T-helper 17 cell (primary cell): Measurements from ENCODE around the gene POLN. TPM values are rescaled to one million over a fixed set of nuclear protein-coding genes. Genes with fewer than 3 reads are reported as not detected.

Source experiments
- ATAC-seq: fragments of 150-1000 bp; cut with Tn5 transposase; 2 replicates; pipeline ENCODE4 v1.10.0; 2021; ENCODE audit warnings: mild to moderate bottlenecking, moderate library complexity
- DNase-seq, 3 donors: peaks; one replicate each; pipeline versions ENCODE4 v3.0.0 to v3.0.0-alpha.2; 2020 to 2021
- H3K9me3 ChIP-seq: one replicate; pipeline ENCODE4 v1.7.0; 2013; ENCODE audit warnings: low read length, mild to moderate bottlenecking; ENCODE audit not compliant: control insufficient read depth, poor library complexity, severe bottlenecking
- H3K27ac Mint-ChIP-seq: one replicate; pipeline ENCODE4 v1.8.0; 2022; ENCODE audit warnings: mild to moderate bottlenecking, moderate library complexity, mixed read lengths
- H3K27me3 Mint-ChIP-seq: one replicate; pipeline ENCODE4 v1.8.0; 2022; ENCODE audit warnings: mixed read lengths
- H3K36me3 Mint-ChIP-seq: one replicate; pipeline ENCODE4 v1.8.0; 2022; ENCODE audit warnings: low read depth, mixed read lengths
- H3K4me1 Mint-ChIP-seq: one replicate; pipeline ENCODE4 v1.8.0; 2022; ENCODE audit warnings: mild to moderate bottlenecking, mixed read lengths
- H3K4me3 Mint-ChIP-seq: one replicate; pipeline ENCODE4 v1.8.0; 2022; ENCODE audit warnings: mild to moderate bottlenecking, moderate library complexity, mixed read lengths
- total RNA-seq, 4 donors: library from RNA in 2 of 4; stranded (reverse) in 2 of 4; gene quantifications; one replicate each; pipeline ENCODE4 v1.2.3 and lab custom pipeline; 2022 to 2026

The POLN gene
- total RNA-seq, 2 donors from 2014 or later: 2.8 to 3.9 TPM

DNA sequence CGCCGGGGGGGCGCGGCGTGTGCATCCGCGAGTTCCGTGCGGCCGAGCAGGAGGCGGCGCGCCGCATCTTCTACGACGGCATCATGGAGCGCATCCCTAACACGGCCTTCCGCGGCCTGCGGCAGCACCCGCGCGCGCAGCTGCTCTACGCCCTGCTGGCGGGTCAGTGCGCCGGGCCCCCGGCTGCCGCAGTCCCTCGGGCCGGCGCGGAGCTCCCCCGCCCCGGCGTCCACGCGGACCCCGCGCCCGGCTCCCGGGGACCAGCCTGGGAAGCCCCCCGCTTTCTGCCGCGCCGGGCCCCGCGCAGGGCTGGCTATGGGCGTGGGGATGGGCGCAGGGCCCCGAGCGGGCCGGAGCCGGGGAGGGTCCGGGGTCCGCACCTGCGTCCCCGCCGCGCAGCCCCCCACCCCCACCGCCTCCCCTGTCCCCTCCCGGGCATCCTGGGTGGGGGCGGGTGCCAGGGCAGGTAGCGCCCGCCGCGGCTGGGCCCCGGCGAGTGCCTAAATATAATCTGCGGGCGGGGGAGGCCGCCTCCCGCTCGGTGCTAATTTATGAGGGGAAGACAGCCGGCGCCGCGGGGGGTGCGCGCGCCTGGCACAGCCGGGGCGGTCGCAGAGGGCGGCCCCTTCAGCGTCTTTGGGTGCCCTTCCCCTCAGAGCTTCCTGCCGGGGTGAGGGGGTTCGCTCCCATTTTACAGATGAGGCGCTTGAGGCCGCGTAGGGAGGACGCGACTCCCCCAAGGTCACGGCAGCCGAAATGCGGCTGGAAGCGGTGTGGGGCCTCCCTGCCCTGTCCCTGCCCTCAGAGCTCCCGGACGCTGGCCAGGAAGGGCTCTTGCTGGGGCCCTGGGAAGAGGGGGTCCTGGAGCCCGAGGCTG, 182.0 kb downstream of the POLN start:
- DNase-seq (no peak), ATAC-seq (peak; percentile 43)
- no peak overlapping the region for H3K27ac Mint-ChIP-seq
- H3K36me3 Mint-ChIP-seq: peaks cover 5% of the 10 kb centered on the region
- H3K4me1 Mint-ChIP-seq: peaks cover 3% of the 10 kb centered on the region
- peaks cover 39% of the 10 kb centered on the region for H3K27me3 Mint-ChIP-seq
- no peaks in the 10 kb centered on the region for H3K9me3 ChIP-seq
- H3K4me3 Mint-ChIP-seq: peak overlapping the region; percentile 36

- peak; percentile 62 for ATAC-seq
- Mint-ChIP-seq H3K27me3 (peaks cover 40% of the 10 kb centered on the region), H3K4me3 (peak within 1 kb of the TSS; percentile 36), H3K27ac (no peak within 1 kb of the TSS), H3K36me3 (peaks cover 2% of the 10 kb centered on the region), H3K4me1 (peaks cover 3% of the 10 kb centered on the region)
- H3K9me3 ChIP-seq: no peaks in the 10 kb centered on the region
- DNase-seq: no peak
Observed at GRCh38 chr4:2059046-2059725, 182.7 kb downstream of the POLN start, which contains the start of gene NAT8L. TSS of gene NAT8L (plus strand) at chr4:2059327. CDS start at chr4:2059512, 185 bp downstream.

DNA sequence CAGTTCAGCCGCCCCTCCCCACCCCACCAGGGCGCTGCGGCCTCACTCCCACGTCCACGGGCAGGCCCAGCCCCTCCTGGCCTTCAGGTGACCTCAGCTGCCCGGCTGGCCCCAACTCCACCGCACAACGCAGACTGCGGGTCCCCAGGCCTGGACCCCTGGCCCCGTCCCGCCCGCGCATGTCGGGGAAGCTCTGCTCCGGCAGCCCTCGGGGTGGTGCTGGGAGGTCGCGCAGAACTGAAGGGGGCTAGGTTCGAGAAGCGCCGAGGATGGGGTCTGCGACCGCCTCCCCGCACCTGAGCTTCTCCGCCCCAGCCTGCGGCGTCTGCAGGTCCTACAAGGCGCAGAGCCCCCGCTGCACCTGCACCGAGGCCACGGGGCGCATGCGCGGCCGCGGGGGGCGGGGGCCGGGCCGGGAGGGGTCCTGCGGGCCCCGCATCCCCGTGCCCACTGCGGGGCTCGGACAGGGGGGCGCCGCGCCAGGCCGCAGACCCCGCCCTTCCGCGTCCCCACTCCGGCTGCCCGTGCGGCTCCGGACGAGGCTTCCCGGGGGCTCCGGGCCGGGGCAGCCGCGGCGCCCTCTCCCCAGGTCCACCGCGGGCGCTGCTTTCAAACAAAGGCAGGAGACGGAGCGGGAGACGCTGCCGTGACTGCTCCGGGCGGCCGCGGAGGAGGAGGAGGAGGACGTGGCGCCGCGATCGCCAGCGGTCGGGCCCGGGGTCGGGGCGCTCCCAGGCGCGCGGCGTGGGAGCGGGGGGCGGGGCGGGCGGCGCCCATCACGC, 183.5 kb downstream of the POLN start:
- peaks cover 2% of the 10 kb centered on the region for H3K36me3 Mint-ChIP-seq
- no peak overlapping the region for H3K27ac Mint-ChIP-seq
- H3K27me3 Mint-ChIP-seq: peaks cover 44% of the 10 kb centered on the region
- ATAC-seq (no peak), DNase-seq (no peak)
- peaks cover 3% of the 10 kb centered on the region for H3K4me1 Mint-ChIP-seq
- no peaks in the 10 kb centered on the region for H3K9me3 ChIP-seq
- peak overlapping the region; percentile 31 for H3K4me3 Mint-ChIP-seq

DNA sequence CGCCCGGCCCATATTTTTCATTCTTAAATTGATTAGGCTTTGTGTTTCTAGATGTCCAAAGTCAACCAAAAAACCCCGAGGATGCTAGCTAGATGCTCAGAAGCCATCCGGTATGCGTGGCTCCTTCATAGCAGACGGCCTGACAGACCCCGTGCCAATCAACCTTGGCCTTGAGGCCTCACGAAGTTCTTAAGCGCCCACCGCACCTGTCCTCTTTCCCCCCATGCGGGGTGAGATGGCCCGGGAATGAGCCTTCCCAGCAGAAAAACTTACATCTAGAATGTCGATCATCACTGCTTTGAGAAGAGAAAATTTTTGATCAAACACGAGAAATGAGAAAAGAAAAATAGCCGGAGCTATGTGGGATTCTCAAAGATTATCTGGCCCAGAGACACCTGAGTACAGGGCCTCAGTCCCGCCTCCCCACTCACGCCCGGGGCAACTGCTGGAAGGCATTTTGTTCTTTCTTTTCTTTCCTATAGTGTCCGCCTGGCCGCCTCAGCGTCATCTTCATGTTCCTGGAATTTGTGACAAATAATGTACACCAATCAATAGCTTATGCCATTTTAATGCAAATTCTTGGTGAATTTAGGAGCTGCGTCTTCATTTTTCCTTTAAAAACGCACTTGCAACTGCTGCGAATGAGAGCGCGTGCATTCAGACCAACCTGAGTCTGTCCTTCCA, 184.4 kb downstream of the POLN start:
- peaks cover 3% of the 10 kb centered on the region for H3K4me1 Mint-ChIP-seq
- DNase-seq: no peak
- H3K27ac Mint-ChIP-seq: no peak overlapping the region
- H3K9me3 ChIP-seq: no peaks in the 10 kb centered on the region
- H3K36me3 Mint-ChIP-seq: peaks cover 2% of the 10 kb centered on the region
- peaks cover 47% of the 10 kb centered on the region for H3K27me3 Mint-ChIP-seq
- H3K4me3 Mint-ChIP-seq: peak overlapping the region; percentile 53
- ATAC-seq: no peak

- Mint-ChIP-seq H3K4me3 (no peak overlapping the region), H3K27ac (no peak overlapping the region), H3K4me1 (peaks cover 3% of the 10 kb centered on the region), H3K36me3 (peaks cover 2% of the 10 kb centered on the region), H3K27me3 (peaks cover 52% of the 10 kb centered on the region)
- DNase-seq (no peak), ATAC-seq (no peak)
- no peaks in the 10 kb centered on the region for H3K9me3 ChIP-seq
Observed at GRCh38 chr4:2054217-2054616, 187.7 kb downstream of the POLN start.

- Mint-ChIP-seq H3K4me3 (no peak overlapping the region), H3K27ac (no peak overlapping the region), H3K4me1 (peaks cover 2% of the 10 kb centered on the region), H3K27me3 (peaks cover 44% of the 10 kb centered on the region), H3K36me3 (peaks cover 2% of the 10 kb centered on the region)
- ATAC-seq (no peak), DNase-seq (no peak)
- H3K9me3 ChIP-seq: no peaks in the 10 kb centered on the region
Observed at GRCh38 chr4:2051086-2051485, 190.8 kb downstream of the POLN start.

DNA sequence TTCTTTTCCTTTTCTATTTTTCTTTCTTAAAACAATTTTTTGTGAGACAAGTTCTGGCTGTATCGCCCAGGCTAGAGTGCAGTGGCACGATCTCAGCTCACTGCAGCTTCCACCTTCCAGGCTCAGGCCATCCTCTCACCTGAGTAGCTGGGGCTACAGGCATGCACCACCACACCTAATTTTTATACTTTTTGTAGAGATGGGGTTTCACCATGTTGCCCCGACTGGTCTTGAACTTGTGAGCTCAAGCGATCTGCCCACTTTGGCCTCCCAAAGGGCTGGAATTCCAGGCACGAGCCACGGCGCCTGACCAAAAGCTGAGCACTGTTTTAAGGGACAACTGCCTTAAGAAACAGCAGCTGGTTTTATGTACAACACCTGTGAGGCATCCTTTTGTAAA, 192.1 kb downstream of the POLN start:
- Mint-ChIP-seq H3K27me3 (peaks cover 41% of the 10 kb centered on the region), H3K4me1 (peaks cover 8% of the 10 kb centered on the region), H3K27ac (no peak overlapping the region), H3K4me3 (no peak overlapping the region), H3K36me3 (peaks cover 2% of the 10 kb centered on the region)
- H3K9me3 ChIP-seq: no peaks in the 10 kb centered on the region
- DNase-seq: no peak
- ATAC-seq: no peak

DNA sequence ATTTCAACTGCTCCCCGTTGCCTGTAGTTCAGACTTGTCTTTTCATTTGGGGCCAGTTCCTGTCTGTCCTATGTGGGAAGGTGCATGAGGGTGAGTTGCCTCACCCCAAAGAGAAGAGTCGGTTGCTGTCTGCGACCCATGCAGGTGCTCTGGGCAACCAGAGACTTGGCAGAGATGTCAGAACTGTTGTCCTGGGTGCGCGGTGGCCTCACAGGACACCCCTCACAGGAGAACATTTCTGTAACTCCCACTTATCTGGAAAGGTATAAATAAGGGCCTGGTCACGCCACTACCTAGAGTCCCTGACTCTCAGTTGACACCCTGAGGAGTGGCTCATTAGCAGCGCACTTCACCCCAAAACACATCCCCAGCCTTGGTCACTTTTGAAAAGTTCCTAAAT, 192.5 kb downstream of the POLN start:
- ATAC-seq: no peak
- Mint-ChIP-seq H3K27me3 (peaks cover 41% of the 10 kb centered on the region), H3K27ac (no peak overlapping the region), H3K4me3 (no peak overlapping the region), H3K36me3 (peaks cover 2% of the 10 kb centered on the region), H3K4me1 (peaks cover 8% of the 10 kb centered on the region)
- no peaks in the 10 kb centered on the region for H3K9me3 ChIP-seq
- DNase-seq: no peak

GRCh38 chr4:2048831-2049230, 193.1 kb downstream of the POLN start:
- no peaks in the 10 kb centered on the region for H3K9me3 ChIP-seq
- DNase-seq: no peak
- Mint-ChIP-seq H3K36me3 (peaks cover 2% of the 10 kb centered on the region), H3K27me3 (peaks cover 35% of the 10 kb centered on the region), H3K4me1 (peaks cover 8% of the 10 kb centered on the region), H3K4me3 (no peak overlapping the region), H3K27ac (no peak overlapping the region)
- no peak for ATAC-seq

DNA sequence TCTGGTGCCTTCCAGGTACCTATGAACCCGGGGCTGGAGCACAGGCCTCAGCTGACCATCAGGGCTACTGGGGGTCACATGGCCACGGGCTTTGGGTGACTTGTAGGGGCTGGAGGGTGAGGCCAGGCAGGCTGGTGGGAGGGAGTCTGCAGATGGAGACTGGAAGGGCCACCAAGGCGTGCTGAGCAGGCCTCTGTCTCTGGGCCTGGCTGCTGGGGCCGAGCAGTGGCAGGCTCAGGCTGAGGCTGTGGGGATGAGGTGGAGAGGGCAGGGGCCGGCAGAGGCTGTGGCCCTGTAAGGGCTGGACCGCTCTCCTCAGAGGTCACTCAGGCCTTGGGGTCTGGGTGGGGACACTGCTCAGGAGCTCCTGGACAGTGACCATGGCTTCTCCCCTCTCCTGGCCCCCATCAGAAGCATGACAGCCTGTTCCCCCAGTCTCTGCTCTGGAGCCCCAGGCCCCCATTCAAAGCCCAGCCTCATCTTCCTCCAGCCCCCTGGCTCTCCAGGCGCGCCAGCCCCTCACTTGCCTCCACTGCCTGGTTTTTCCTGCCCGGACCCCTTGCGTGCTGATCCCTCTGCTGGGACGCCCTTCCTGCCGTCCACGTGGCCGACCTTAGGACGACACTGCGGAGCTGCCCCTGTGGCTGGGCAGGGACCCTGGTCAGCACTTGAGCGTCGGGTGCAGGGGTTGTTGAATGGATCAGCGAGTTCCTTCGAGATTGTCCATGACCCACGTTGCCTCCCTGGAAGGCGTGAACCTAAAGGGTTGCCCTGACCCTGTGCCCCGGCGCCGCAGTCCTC, 193.9 kb downstream of the POLN start:
- Mint-ChIP-seq H3K4me1 (peaks cover 9% of the 10 kb centered on the region), H3K27me3 (peaks cover 35% of the 10 kb centered on the region), H3K4me3 (no peak overlapping the region), H3K36me3 (peaks cover 2% of the 10 kb centered on the region), H3K27ac (peak overlapping the region; percentile 29)
- no peaks in the 10 kb centered on the region for H3K9me3 ChIP-seq
- no peak for DNase-seq
- ATAC-seq: no peak

DNA sequence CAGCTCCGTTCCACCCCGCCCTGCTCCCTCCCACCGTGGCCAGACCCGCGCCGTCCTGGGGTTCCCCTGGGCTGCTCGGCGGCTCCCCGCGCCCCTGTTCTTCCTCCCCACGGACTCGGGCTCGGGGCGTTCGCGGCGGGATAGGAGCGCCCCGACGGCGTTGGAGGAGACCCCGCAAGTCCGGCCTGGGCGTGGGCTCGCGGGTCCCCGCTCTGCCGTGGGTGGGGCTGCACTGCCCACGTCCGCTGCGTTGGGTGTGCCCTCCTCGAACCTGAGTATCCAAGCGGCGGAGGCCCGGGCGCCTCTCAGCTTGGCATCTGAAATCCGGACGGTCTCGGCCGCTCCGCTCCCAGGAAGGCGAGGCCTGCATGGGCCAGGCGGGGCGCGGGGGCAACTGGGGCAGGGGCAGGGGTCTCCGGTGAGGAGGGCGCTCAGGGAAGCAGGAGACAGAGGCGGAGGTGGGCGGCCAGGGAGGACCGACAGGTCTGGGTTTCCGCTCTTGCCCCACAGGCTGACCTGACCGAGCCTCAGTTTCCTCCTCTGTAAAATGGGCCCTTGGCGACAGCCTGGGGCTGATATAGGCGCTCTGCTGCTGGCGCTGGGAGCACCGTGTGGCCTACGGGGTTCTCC, 194.8 kb downstream of the POLN start:
- Mint-ChIP-seq H3K27me3 (peaks cover 30% of the 10 kb centered on the region), H3K27ac (no peak overlapping the region), H3K4me3 (no peak overlapping the region), H3K36me3 (peaks cover 2% of the 10 kb centered on the region), H3K4me1 (peaks cover 11% of the 10 kb centered on the region)
- DNase-seq (no peak), ATAC-seq (no peak)
- H3K9me3 ChIP-seq: no peaks in the 10 kb centered on the region
